Measurements from ENCODE around the gene TDRD9. TPM values are rescaled to one million over a fixed set of nuclear protein-coding genes. Genes with fewer than 3 reads are reported as not detected.
A peak's percentile ranks its signal among the peaks of the same experiment; 100 is the strongest.

The TDRD9 gene
- total and polyA plus RNA-seq, 4 donors: 1.2 to 2.2 (median 1.7) TPM

DNA sequence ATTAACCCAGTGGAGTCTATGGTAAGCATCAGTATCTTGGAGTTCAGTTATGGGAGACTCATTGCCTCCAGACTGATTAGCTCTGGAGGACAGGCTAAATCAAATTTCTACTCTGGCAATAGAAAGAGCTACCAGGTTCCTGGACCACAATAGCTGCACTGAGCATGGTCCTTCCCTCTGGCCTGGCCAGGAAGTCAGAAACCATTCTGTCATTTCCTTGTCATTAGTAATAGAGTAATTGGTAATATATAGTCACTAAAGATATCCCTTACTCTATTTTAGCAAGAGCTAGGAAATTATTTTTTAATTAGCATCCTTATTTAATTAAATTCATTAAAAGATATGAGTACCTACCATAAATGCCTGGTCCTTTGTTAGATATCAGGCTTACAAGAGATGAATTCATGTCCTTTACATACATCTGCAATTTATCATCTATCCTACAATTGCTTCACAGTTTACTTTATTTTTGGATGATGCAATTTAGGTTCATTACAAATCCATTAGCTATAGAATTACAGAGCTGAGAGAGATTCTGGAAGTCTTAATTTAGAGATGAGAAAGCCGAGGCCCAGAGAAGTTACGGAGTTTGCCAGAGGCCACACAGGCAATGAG lies 23.7 kb upstream of the TDRD9 start:
- WGBS (ENCODE audit: insufficient coverage): 94% methylated on average over 2 of the region's 2 CpGs
- no peaks in the 10 kb centered on the region for H3K4me1 ChIP-seq (ENCODE audit: control insufficient read depth, insufficient read depth, low read length)
- no peak overlapping the region for H3K27ac ChIP-seq (ENCODE audit: low read depth, low read length)

DNA sequence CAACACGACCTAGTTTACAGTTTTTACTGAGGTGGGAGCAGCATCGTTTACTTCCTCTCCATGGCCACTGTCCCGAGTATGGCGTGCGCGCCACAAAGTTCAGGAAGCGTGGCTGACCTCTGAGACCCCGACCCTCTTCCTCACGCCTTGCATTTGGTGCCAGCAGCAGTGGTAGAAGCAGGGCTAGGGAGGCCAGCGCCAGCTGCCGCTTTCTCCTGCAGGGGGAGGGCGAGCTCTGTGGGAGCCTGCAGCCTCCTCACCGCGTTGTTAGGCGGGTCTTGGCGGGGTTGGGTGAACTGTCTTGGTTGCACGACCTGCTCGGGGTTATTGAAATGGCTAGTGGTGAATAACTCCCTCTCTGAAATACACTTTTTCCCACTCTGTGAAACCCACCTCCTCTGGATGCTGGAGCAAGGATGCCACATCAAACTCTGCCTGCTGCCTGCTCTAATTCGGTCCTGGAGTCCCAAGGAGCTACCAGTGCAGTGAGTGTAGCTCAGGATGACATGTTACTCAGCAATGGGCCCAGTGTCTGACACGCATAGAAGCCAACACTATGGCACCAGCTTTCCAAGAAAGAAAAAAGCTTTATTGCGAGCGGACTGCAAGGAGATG lies 22.3 kb upstream of the TDRD9 start:
- H3K4me3 ChIP-seq (ENCODE audit: low read depth, low read length): no peak overlapping the region
- WGBS (ENCODE audit: insufficient coverage): 56% methylated on average over 16 of the region's 22 CpGs
- H3K27ac ChIP-seq (ENCODE audit: low read depth, low read length): no peak overlapping the region
- peaks cover 4% of the 10 kb centered on the region for H3K4me1 ChIP-seq (ENCODE audit: control insufficient read depth, insufficient read depth, low read length)
- DNase-seq (ENCODE audit: low read depth in 4 of 6, low spot score in 6 of 6): no peak
- H3K36me3 ChIP-seq (ENCODE audit: control insufficient read depth, insufficient read depth, low read length): peaks cover 4% of the 10 kb centered on the region
- H3K27me3 ChIP-seq (ENCODE audit: control insufficient read depth, insufficient read depth, low read length): no peaks in the 10 kb centered on the region
- H3K9me3 ChIP-seq (ENCODE audit: control insufficient read depth, insufficient read depth, low read length): no peaks in the 10 kb centered on the region

More for the DNA sequence above, 23.7 kb upstream of the TDRD9 start:
- no peak for DNase-seq (ENCODE audit: low read depth in 4 of 6, low spot score in 6 of 6)
- no peaks in the 10 kb centered on the region for H3K9me3 ChIP-seq (ENCODE audit: control insufficient read depth, insufficient read depth, low read length)
- H3K36me3 ChIP-seq (ENCODE audit: control insufficient read depth, insufficient read depth, low read length): peaks cover 3% of the 10 kb centered on the region
- H3K4me3 ChIP-seq (ENCODE audit: low read depth, low read length): no peak overlapping the region
- H3K27me3 ChIP-seq (ENCODE audit: control insufficient read depth, insufficient read depth, low read length): no peaks in the 10 kb centered on the region

DNA sequence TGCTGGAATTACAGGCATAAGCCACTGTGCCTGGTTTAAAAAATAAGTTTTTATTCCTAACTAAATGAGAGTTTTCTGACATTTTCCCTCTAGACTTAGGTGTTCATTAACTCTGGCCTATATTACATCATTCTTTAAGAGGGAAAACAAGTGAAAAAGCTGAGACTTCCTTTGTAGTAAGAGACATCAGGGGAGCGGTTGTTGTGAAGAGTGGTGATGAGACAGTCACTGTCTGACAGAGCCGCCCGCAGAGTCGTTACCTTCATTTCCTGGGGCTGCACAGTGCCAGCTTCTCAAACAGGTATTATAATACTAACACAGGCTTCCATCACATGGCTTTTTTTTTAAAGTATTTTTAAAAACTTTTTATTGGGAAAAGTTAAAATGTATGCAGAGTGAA lies 19.7 kb upstream of the TDRD9 start:
- no peak for DNase-seq (ENCODE audit: low read depth in 4 of 6, low spot score in 6 of 6)
- Histone ChIP-seq H3K4me3 (ENCODE audit: low read depth, low read length) (no peak overlapping the region), H3K36me3 (ENCODE audit: control insufficient read depth, insufficient read depth, low read length) (peaks cover 24% of the 10 kb centered on the region), H3K4me1 (ENCODE audit: control insufficient read depth, insufficient read depth, low read length) (peaks cover 4% of the 10 kb centered on the region), H3K27me3 (ENCODE audit: control insufficient read depth, insufficient read depth, low read length) (no peaks in the 10 kb centered on the region), H3K9me3 (ENCODE audit: control insufficient read depth, insufficient read depth, low read length) (no peaks in the 10 kb centered on the region), H3K27ac (ENCODE audit: low read depth, low read length) (no peak overlapping the region)
- WGBS (ENCODE audit: insufficient coverage): no CpG with 5 or more reads among the region's 4 CpGs

DNA sequence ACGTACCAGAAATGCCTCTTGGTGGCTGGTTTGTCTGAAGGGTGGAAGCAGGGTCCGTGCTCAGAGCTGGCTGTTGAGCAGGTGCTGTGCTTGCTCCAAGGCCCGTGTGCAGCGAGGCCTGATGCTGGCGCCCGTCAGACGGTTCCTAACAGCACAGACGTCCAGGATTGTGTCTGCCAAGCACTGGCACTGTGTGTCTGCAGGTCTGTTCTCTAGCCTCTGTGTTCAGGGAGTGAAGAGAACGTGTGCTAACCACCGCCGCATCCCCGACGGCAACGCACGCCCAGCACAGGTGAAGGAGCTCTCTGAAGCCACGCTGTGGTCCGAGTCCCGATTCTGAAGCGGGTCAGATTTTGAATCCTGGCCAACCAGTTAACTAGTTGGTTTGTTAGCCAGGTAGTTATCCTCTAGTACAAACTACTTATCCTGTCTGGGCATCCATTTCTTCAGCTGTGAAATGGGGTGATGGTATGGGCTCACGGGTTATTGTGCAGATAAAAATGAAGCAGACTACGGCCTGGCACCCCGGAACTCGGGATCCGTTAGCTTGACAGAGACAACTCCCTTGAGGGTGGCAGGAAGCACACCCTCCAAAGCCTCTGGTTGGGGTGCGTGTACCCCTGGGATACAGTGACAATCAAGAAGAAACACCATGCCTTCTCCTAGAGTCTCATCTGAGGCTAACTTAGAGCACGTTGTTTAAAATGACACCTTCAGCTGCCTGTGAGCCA lies 18.6 kb upstream of the TDRD9 start:
- H3K27ac ChIP-seq (ENCODE audit: low read depth, low read length): no peak overlapping the region
- peaks cover 28% of the 10 kb centered on the region for H3K36me3 ChIP-seq (ENCODE audit: control insufficient read depth, insufficient read depth, low read length)
- 86% methylated on average over 22 of the region's 26 CpGs for WGBS (ENCODE audit: insufficient coverage)
- H3K4me3 ChIP-seq (ENCODE audit: low read depth, low read length): no peak overlapping the region
- H3K9me3 ChIP-seq (ENCODE audit: control insufficient read depth, insufficient read depth, low read length): no peaks in the 10 kb centered on the region
- H3K4me1 ChIP-seq (ENCODE audit: control insufficient read depth, insufficient read depth, low read length): peaks cover 4% of the 10 kb centered on the region
- H3K27me3 ChIP-seq (ENCODE audit: control insufficient read depth, insufficient read depth, low read length): no peaks in the 10 kb centered on the region
- no peak for DNase-seq (ENCODE audit: low read depth in 4 of 6, low spot score in 6 of 6)

DNA sequence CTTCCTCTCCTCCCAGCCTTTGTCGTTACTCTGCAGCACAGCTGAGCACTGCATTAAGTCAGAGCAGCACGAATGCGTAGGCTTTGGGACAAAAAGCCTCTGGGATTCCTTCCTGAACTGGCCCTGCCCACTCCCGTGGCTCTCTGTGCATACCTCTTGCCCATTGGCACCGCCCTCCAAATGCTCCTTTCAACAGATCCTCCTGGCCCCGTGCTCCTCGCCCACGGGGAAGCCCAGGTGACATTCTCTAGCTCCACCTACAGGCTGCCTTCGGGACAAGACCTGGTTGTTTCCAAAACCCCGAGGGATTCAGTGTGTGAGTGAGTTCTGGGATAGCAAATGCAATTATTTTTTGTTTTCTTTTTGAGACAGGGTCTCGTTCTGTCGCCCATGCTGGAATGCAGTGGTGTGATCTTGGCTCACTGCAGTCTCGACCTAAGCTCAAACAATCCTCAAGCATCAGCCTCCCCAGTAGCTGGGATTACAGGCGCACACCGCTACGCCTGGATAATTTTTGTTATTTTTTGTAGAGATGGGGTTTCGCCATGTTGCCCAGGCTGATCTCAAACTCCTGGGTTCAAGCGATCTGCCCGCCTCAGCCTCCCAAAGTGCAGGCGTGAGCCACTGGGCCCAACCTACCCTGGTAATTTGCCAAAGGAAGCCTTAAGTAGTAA lies 17.9 kb upstream of the TDRD9 start:
- no peak overlapping the region for H3K4me3 ChIP-seq (ENCODE audit: low read depth, low read length)

DNA sequence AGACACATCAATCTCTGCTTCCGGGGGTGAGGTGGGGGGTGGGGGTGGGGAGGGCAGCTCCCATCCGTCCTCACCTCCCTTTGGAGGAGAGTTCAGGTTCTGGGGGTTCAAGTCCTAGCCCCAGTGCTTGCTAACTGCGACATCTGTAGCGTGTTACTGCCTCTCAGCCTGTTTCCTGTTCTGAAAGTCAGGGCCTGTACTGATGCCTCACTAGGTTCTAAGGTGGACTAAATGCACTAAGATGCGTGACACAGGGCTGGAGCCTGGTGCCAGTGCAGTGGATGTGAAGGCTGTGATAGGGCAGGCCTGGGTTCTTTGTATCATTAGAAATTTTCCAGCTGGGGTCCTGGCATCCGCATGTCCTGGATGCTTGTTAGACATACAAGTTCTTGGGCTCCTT lies 17.3 kb upstream of the TDRD9 start:
- Histone ChIP-seq H3K9me3 (ENCODE audit: control insufficient read depth, insufficient read depth, low read length) (no peaks in the 10 kb centered on the region), H3K27ac (ENCODE audit: low read depth, low read length) (no peak overlapping the region), H3K4me1 (ENCODE audit: control insufficient read depth, insufficient read depth, low read length) (peaks cover 4% of the 10 kb centered on the region), H3K36me3 (ENCODE audit: control insufficient read depth, insufficient read depth, low read length) (peaks cover 32% of the 10 kb centered on the region), H3K4me3 (ENCODE audit: low read depth, low read length) (no peak overlapping the region), H3K27me3 (ENCODE audit: control insufficient read depth, insufficient read depth, low read length) (no peaks in the 10 kb centered on the region)
- no peak for DNase-seq (ENCODE audit: low read depth in 4 of 6, low spot score in 6 of 6)
- 98% methylated on average over 4 of the region's 6 CpGs for WGBS (ENCODE audit: insufficient coverage)

More for the DNA sequence above, 17.9 kb upstream of the TDRD9 start:
- Histone ChIP-seq H3K27me3 (ENCODE audit: control insufficient read depth, insufficient read depth, low read length) (no peaks in the 10 kb centered on the region), H3K36me3 (ENCODE audit: control insufficient read depth, insufficient read depth, low read length) (peaks cover 28% of the 10 kb centered on the region), H3K4me1 (ENCODE audit: control insufficient read depth, insufficient read depth, low read length) (peaks cover 4% of the 10 kb centered on the region), H3K27ac (ENCODE audit: low read depth, low read length) (no peak overlapping the region), H3K9me3 (ENCODE audit: control insufficient read depth, insufficient read depth, low read length) (no peaks in the 10 kb centered on the region)
- 15% methylated on average over 13 of the region's 20 CpGs for WGBS (ENCODE audit: insufficient coverage)
- peak; percentile 42 to 91 (median 53) for DNase-seq (ENCODE audit: low read depth in 4 of 6, low spot score in 6 of 6)

DNA sequence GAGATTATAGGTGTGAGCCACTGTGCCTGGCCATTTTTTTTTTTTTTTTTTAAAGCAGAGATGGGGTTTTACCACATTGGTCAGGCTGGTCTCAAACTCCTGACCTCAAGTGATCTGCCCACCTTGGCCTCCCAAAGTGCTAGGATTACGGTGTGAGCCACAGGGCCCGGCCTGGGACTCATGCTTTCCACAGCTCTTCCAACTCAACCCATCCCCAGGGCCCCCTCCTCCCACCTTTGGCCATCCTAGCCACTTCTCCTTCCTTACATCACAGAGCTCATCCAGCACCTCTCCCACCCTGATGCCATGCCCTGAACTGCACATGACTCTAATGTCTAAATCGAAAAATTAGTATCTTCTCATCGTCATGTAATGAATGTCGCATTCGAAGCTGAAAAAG lies 12.6 kb upstream of the TDRD9 start:
- H3K27me3 ChIP-seq (ENCODE audit: control insufficient read depth, insufficient read depth, low read length): no peaks in the 10 kb centered on the region

DNA sequence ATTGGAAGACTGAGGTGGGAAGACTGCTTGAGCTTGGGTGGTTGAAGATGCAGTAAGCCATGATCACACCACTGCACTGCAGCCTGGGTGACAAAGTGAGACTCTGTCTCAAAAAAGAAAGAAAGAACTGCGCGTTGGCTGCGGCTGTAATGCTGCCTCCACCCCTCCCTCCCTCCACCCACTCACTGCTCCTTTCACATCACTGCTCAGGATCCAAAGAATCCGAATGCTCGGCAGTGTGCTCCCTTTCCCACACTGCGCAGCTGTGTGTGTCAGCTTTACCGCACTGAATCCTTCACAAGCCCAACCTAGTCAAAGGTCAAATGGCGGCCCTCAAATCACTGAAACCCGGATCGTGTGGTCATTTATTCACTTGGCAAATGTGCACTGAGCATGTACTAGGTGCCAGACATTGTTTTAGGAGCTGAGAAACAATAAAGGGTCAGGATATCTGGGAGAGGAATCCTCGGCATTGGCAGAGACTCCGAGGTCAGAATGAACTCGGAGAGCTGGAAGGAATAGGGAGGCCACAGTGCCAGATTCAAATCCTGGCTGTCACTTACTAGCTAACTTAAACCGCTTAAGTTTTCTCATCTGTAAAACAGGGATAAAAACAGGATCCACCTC lies 11.5 kb upstream of the TDRD9 start:
- H3K27me3 ChIP-seq (ENCODE audit: control insufficient read depth, insufficient read depth, low read length): no peaks in the 10 kb centered on the region
- no peak for DNase-seq (ENCODE audit: low read depth in 4 of 6, low spot score in 6 of 6)
- H3K4me3 ChIP-seq (ENCODE audit: low read depth, low read length): no peak overlapping the region
- H3K36me3 ChIP-seq (ENCODE audit: control insufficient read depth, insufficient read depth, low read length): peaks cover 38% of the 10 kb centered on the region
- H3K4me1 ChIP-seq (ENCODE audit: control insufficient read depth, insufficient read depth, low read length): peaks cover 14% of the 10 kb centered on the region
- WGBS (ENCODE audit: insufficient coverage): 92% methylated on average over 5 of the region's 14 CpGs
- H3K9me3 ChIP-seq (ENCODE audit: control insufficient read depth, insufficient read depth, low read length): no peaks in the 10 kb centered on the region
- H3K27ac ChIP-seq (ENCODE audit: low read depth, low read length): no peak overlapping the region

More for the DNA sequence above, 12.6 kb upstream of the TDRD9 start:
- Histone ChIP-seq H3K36me3 (ENCODE audit: control insufficient read depth, insufficient read depth, low read length) (peaks cover 45% of the 10 kb centered on the region), H3K4me1 (ENCODE audit: control insufficient read depth, insufficient read depth, low read length) (peaks cover 12% of the 10 kb centered on the region), H3K27ac (ENCODE audit: low read depth, low read length) (no peak overlapping the region), H3K4me3 (ENCODE audit: low read depth, low read length) (no peak overlapping the region), H3K9me3 (ENCODE audit: control insufficient read depth, insufficient read depth, low read length) (no peaks in the 10 kb centered on the region)
- no peak for DNase-seq (ENCODE audit: low read depth in 4 of 6, low spot score in 6 of 6)
- 96% methylated on average over 6 of the region's 6 CpGs for WGBS (ENCODE audit: insufficient coverage)

Data from spinal cord (tissue), 10 donors.